IPS-NIHi7 (cell line): ENCODE results near the gene WWOX.

Experiments used
- DNase-seq: peaks from one replicate; pipeline ENCODE4 v3.0.0; 2012; ENCODE audit warnings: mixed read lengths; ENCODE audit errors: extremely low spot score

Gene WWOX

DNA sequence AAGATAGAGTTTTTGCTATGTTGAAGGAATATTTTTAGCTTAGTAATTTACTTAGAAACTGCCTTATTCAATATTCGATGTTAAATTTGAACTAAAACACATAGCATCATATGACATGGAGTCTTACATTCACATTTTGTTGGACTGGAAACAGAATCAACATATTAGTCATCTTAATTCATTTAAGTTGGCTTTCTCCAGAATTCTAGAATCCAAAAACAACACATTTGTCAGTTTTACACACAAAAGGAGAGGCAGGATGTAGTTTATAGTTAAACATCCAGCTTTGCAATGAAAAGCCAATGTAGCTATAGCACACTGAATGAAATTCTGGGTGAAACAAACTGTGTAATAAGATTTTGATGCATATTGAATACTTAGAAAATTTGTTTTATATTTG is 43.3 kb downstream of the WWOX start:
- DNase-seq, result no peak

GRCh38 chr16:78146807-78147206 is 47.4 kb downstream of the WWOX start:
- no peak for DNase-seq

DNA sequence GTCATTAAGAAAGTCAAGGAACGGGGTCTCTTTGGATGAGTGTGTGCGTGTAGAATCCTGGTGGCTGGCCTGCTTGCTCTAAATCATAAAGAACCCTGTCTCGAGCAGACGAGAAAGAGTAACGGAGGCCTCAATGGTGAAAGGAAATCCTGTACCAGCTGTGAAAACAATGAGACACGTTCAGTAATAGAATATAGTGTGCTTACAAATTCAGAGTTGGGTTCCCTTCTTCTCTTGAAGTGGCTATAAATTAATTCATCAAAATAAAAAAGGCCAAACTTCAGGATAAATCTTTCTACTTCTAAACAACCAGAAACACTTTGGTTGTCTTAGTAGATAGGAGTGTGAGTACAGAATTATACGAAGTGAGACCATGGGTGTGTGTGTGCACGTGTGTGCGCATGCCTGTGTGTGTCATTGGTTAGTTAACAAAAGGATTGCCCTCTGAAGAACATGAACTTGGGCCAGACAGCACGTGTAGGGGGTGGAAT is 48.5 kb downstream of the WWOX start:
- DNase-seq, result no peak

GRCh38 chr16:78150233-78150632 is 50.8 kb downstream of the WWOX start:
- DNase-seq, result no peak

DNA sequence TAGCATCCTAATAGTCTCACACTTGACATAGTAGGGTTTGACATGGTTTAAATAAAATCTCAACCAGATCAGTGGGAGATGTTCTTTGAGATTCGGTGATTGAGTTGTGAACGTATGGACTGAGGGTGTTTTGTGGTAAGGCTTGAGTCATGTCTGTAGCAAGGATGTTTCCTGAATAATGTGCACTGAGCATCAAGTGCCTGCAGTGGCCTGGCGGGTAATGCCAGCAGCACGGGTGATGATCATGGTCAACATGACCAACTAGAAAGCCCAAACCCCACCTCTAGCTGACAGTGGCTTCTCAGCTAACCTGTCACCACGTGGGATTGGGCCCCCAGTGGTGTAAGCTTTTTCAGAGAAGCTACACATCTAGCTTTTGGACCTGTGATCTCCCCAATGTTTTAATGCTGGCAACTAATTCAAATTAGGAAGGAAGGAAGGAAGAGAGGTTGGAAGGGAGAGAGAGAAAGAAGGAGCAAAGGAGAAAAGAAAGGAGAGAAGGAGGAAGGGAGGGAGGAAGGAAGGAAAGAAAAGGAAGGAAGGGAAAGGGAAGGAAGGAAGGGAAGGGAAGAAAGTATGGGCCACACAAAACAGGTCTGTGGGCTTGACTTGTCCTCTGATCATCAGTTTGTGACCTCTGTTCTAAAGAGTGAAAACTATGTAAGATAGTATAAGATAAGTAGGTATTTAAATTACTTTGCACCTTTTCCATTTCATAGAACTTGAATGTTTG is 55.4 kb downstream of the WWOX start:
- no peak for DNase-seq

DNA sequence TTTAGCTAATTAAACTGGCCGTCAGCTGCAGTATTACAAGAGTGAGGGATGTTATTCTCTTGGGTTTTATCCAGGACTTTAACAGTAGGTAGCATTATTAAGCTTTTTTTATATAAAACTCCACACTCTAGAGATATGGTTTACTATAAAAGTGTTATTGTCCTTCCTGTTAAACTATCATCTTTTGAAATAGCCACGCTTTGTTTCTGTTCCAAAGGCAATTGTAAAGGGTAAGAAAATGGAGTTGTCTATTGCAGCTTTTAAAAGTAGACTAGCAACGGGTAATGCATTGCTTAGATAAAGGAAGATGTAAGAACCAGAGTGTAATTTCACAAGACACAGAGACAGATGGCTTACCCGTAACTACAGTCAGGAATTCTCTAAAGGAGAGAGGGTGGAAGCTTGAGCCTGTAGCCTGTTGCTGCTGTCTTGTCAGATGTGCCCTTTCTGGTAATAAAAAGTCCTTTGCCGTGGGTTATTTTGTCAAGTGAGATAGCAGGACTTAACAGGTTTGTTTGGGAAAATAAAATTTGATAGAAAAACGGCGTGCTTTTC is 56.4 kb downstream of the WWOX start:
- DNase-seq, result no peak

- DNase-seq, result no peak
Observed at GRCh38 chr16:78161023-78161729, 61.7 kb downstream of the WWOX start.

DNA sequence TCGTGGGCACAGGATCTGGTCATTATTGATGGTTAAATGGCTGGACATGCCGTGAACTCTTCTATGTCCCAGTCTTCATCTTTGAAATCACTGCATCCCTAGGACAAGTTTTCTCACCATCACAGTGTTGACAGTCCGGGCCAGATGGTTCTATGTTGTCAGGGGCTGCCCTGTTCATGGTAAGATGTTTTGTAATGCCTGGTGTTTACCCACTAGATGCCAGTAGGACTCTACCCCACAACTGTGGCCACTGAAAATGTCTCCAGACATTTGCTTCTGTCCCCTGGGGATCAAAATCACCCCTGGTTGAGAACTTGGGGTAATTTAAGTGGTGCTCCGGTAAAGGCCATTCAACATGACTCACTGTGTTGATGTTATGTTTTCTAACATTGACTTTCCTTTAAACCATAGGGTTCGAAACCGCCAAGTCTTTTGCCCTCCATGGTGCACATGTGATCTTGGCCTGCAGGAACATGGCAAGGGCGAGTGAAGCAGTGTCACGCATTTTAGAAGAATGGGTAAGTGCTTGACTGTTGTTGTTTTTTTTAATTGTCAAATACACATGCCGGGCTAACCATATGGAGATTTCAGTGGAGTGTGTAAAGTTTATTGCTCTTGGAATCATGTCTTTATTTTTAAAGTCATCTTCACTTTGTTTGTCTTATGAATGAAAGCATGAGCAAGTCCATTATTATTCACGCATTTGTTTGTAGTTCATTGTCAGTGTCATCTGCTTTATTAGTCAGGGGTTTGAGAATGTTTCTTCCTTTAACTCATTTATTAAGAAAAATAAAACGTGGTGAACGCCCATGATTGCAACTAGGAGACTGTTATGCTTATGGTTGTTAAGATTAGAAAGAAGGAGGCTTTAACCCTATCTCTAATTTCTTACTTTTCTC is 64.6 kb downstream of the WWOX start:
- DNase-seq, result no peak

DNA sequence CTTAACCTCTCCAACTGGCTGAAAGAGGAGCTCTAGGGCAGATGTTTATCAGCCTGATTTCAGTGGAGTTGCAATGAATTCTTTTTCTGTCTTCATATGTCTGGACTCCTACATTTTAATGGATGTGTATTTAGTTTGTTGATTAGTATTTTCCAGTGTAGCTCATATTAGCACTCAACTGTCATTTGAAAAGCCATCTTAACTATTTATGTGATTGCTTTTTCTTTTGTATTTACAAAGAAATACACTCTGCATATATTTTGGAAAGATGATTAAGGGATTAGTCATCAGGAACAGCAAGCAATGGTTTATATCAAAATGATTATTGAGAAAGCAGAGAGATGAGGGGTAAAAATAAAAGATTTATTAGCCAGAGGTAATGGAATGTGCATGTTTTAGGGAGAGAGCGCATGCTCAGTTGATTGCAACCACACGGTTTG is 71.1 kb downstream of the WWOX start:
- DNase-seq, result no peak

- DNase-seq, result no peak
Observed at GRCh38 chr16:78175287-78175686, 75.8 kb downstream of the WWOX start.

DNA sequence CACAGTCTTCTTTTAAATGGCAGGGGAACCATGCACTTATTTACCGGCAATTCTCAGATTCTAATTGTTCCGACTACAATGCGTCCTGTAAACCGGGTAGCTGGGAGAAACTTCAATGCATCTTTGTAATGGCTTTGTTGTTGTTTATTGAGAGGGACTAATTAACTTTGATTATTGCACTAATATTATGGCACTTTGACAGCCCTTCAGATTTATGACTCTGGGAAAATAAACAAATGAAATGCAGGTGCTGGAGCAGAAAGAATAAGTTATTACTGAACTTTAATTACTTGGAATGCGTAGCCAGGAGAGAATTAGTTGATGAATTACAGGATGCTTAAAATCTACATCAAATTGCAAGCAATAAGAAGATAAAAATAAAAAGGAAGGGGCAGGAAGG is 77.0 kb downstream of the WWOX start:
- DNase-seq, result no peak

- no peak for DNase-seq
Observed at GRCh38 chr16:78177218-78177617, 77.8 kb downstream of the WWOX start.

- DNase-seq, result peak; percentile 34
Observed at GRCh38 chr16:78177987-78178386, 78.5 kb downstream of the WWOX start.

- no peak for DNase-seq
Observed at GRCh38 chr16:78179666-78180065, 80.2 kb downstream of the WWOX start.

DNA sequence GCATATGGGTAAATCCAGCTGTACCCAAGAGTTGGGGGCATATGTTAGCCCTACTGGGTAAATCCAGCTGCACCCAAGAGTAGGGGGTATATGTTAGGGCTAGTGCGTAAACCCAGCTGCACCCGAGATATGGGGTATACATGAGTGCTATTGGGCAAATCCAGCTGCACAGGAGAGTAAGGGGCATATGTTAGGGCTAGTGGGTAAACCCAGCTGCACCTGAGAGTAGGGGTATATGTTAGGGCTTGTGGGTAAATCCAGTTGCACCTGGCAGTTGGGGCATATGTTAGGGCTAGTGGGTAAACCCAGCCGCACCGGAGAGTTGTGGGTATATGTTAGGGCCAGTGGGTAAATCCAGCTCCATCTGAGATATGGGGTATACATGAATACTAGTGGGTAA is 80.9 kb downstream of the WWOX start:
- no peak for DNase-seq

DNA sequence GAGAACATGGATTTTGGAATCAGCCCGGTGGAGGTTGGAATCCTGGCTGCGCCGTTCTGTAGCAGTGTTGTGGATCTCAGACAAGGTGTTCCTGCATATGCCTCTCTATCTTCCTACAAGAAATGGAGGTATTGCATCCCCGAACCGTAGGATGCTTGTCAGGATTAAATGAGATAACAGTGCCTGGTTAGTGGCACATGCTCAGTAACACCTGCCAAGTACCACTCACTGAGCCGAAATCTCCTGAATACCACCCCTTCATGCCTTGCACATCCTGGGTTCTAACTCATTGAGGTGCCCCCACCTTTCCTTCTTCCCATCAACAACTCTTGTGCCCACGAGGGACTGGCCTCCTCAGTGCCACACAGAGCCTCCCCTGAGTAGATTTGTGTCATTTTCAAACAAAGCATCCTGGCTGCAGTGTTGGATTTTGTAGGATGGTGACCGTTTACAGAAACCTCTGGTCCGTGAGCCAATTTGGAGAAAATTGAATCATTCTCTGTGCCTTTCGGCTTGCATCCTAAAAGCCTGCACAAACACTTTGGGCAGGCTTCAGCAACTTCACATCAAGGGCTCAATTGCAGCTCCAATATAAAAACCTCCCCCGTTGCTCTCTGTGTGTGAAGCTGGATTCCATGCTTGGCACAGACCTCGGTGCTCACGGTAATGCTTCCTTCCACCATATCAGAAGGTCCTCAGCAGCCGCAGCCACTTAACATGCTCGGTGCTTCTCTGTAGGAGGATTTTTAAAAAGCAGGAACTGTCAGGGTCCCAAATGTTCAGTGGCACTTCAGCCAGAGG is 84.2 kb downstream of the WWOX start:
- DNase-seq, result no peak

DNA sequence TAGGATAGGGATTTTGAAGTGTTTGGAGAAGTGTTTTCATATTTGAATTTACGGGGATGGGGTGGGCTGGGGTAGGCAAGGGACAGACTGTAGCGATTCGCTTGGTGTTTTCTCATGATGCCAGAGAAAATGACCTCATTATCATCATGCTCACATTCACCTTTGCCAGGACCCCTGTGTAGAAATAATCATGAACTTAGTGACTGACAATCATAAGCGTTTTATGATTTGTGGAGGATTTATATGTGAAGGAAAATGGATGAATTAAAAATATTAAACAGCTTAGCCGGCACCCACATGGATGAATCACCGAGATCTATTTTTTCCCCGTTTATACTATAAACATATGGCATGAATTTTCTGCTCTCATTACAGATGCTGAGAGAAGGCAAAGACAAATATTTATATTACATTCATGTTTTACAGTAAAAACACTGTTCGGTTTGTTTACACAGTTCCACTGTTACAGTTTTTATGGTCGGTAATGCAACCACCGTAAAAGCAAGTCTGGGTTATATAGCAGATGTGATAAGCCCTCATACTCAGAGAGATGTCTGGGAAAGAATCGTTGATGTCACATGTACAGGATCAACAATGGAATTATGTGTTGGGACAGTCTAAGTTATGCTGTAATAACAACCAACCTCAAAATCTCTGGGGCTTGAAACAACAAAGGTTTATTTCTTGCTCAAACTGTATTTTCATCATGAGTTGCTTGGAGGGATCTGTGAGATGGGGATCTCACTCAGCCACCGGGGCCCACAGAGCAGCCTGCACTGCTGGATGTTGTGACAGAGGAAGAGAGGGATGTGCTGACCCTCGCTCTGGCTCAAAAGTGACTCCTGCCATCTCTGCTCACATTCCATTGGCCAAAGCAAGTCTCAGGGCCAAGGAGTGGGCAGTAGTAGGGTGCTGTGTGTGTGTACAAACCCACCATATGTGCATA is 85.1 kb downstream of the WWOX start:
- no peak for DNase-seq

GRCh38 chr16:78189121-78189520 is 89.7 kb downstream of the WWOX start:
- DNase-seq, result no peak

GRCh38 chr16:78192734-78193488 is 93.5 kb downstream of the WWOX start:
- DNase-seq, result no peak
